GM13977 (cell line): ENCODE measurements around the gene ZNF823.
"Not testable (repeated sequence)": the region's sequence is repeated elsewhere in the genome, so short reads cannot be mapped to it uniquely, and the experiment has no call there.

Source experiments
- DNase-seq: peaks from one replicate; pipeline ENCODE4 v3.0.0; 2012; ENCODE audit warnings: low spot score
- CTCF ChIP-seq: IDR thresholded peaks from 2 replicates; pipeline ENCODE4 v1.5.1; 2012; ENCODE audit warnings: mild to moderate bottlenecking, control low read depth; ENCODE audit not compliant: insufficient read depth; ENCODE audit errors: extremely low read depth, missing control alignments
- in situ Hi-C: fragments of 300-500 bp; cut with MboI; formaldehyde crosslinking; loops from one replicate; pipeline ENCODE4 v1.12.0; 2022; ENCODE audit warnings: low sequenced_read_pairs, low pct_unique_long_range_greater_than_20kb, mixed read lengths, inconsistent platforms; ENCODE audit not compliant: unreplicated experiment

The ZNF823 gene

GRCh38 chr19:11680689-11681302 is 58.0 kb downstream of the ZNF823 start:
- no peak for TF ChIP-seq CTCF
- in situ Hi-C loops, result no loop called here
- DNase-seq, result no peak

- in situ Hi-C loops, result no loop called here
- no peak for DNase-seq
- no peak for TF ChIP-seq CTCF
These were observed 60.2 kb downstream of the ZNF823 start for GRCh38 chr19:11678504-11678903.

- DNase-seq, in situ Hi-C loops: not testable (repeated sequence)
These were observed 61.8 kb downstream of the ZNF823 start for GRCh38 chr19:11676661-11677600.

- TF ChIP-seq CTCF, result no peak
- in situ Hi-C loops, result no loop called here
- DNase-seq, result peak; percentile 66
These were observed 63.2 kb downstream of the ZNF823 start for GRCh38 chr19:11675569-11675968.

- TF ChIP-seq CTCF, result no peak
- in situ Hi-C loops, result no loop called here
- DNase-seq, result no peak
These were observed 64.7 kb downstream of the ZNF823 start for GRCh38 chr19:11674067-11674492.

- in situ Hi-C loops, result no loop called here
- peak; percentile 80 for TF ChIP-seq CTCF
- peak; percentile 57 for DNase-seq
These were observed 65.1 kb downstream of the ZNF823 start for GRCh38 chr19:11673608-11674041.
